AML-193 (cell line): Measurements from ENCODE around the gene RGS3.
A peak's percentile ranks its signal among the peaks of the same experiment; 100 is the strongest.
"Not testable (repeated sequence)": the region's sequence is repeated elsewhere in the genome, so short reads cannot be mapped to it uniquely, and the experiment has no call there.

Source experiments
- DNase-seq, 2 experiments: peaks; one replicate each; lab custom pipeline; 2025; lab: John Stamatoyannopoulos, UW

The RGS3 gene

GRCh38 chr9:113463418-113464285 is at the start of gene RGS3:
Gene RGS3 (plus strand): TSS chr9:113463727. CDS start chr9:113463803, 76 bp downstream.
- no peak for DNase-seq

- DNase-seq = no peak
Observed at GRCh38 chr9:113416149-113416721, 47.3 kb upstream of the RGS3 start.

GRCh38 chr9:113417370-113417769 is 46.2 kb upstream of the RGS3 start:
- DNase-seq = no peak

- no peak for DNase-seq
Observed at GRCh38 chr9:113421726-113422125, 41.8 kb upstream of the RGS3 start.

- no peak for DNase-seq
Observed at GRCh38 chr9:113425072-113425471, 38.5 kb upstream of the RGS3 start.

GRCh38 chr9:113426701-113427100 is 36.8 kb upstream of the RGS3 start:
- no peak for DNase-seq

- no peak for DNase-seq
Observed at GRCh38 chr9:113427629-113428028, 35.9 kb upstream of the RGS3 start.

- no peak for DNase-seq
Observed at GRCh38 chr9:113428062-113428615, 35.4 kb upstream of the RGS3 start.

- no peak for DNase-seq
Observed at GRCh38 chr9:113431191-113431590, 32.3 kb upstream of the RGS3 start.

GRCh38 chr9:113436728-113437515 is 26.6 kb upstream of the RGS3 start:
- DNase-seq = no peak

GRCh38 chr9:113437716-113438115 is 25.8 kb upstream of the RGS3 start:
- not testable (repeated sequence) for DNase-seq

- peak; percentile 30 to 42 for DNase-seq
Observed at GRCh38 chr9:113444736-113445135, 18.8 kb upstream of the RGS3 start.

GRCh38 chr9:113446323-113446740 is 17.2 kb upstream of the RGS3 start:
- peak; percentile 24 to 32 for DNase-seq

- DNase-seq = no peak
Observed at GRCh38 chr9:113449376-113449775, 14.2 kb upstream of the RGS3 start.

- DNase-seq = no peak
Observed at GRCh38 chr9:113452113-113452605, 11.4 kb upstream of the RGS3 start.

GRCh38 chr9:113454914-113455761 is 8.4 kb upstream of the RGS3 start:
- DNase-seq = no peak

- DNase-seq = no peak
Observed at GRCh38 chr9:113456235-113456634, 7.3 kb upstream of the RGS3 start.

- DNase-seq = no peak
Observed at GRCh38 chr9:113461285-113461684, 2.2 kb upstream of the RGS3 start.

GRCh38 chr9:113461943-113462342 is 1.6 kb upstream of the RGS3 start:
- no peak for DNase-seq

- DNase-seq = no peak
Observed at GRCh38 chr9:113462781-113463286, 693 bp upstream of the RGS3 start.

GRCh38 chr9:113464286-113464660 is 746 bp downstream of the RGS3 start:
- no peak for DNase-seq
